ENCODE data around the gene SMOC2. TPM values are rescaled to one million over a fixed set of nuclear protein-coding genes. Genes with fewer than 3 reads are reported as not detected.

The SMOC2 gene
- polyA plus RNA-seq, 1 donor (not counting 4 experiments of a cell fraction or from before 2014, with no cell fraction given), result 1.1 TPM

DNA sequence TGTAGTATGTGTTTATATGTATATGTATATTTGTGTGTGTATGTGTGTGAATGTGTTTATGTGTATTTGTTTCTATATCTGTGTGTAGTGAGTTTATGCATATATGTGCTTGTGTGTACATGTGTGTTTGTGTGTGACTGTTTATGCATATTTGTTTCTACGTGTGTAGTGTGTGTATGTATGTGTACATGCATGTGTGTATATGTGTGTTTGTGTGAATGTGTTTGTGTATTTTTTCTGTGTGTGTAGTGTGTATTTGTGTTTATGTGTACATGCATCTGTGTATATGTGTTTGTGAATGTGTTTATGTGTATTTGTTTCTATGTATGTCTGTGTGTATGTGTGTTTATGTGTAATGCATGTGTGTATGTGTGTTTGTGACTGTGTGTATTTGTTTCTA is 12.1 kb upstream of the SMOC2 start:
- no peak overlapping the region for H3K4me3 ChIP-seq (ENCODE audit: control insufficient read depth in 2 of 3, extremely low read depth in 1 of 3, insufficient read depth in 2 of 3, low read depth in 1 of 3, low read length in 3 of 3)

GRCh38 chr6:168432196-168432595 is 8.8 kb upstream of the SMOC2 start:
- no peaks in the 10 kb centered on the region for H3K9me3 ChIP-seq (ENCODE audit: control insufficient read depth, low read depth, low read length)
- no peak for TF ChIP-seq EZH2 (IDR thresholded peaks at IDR 0.05; ENCODE audit: low read length)
- no peak for TF ChIP-seq CTCF (optimal IDR thresholded peaks at IDR 0.05 in 1 of 3, IDR thresholded peaks at IDR 0.05 in 1 of 3, conservative IDR thresholded peaks at IDR 0.05 in 1 of 3; ENCODE audit: extremely low read depth in 1 of 3, insufficient read depth in 2 of 3, low read length in 3 of 3)
- H3K9me1 ChIP-seq (ENCODE audit: control insufficient read depth, extremely low read depth, insufficient read depth, low read length), result no peaks in the 10 kb centered on the region
- H3K4me2 ChIP-seq (ENCODE audit: control insufficient read depth, extremely low read depth, insufficient read depth, low read depth, low read length), result no peak overlapping the region
- no peak overlapping the region for H3K9ac ChIP-seq (ENCODE audit: control insufficient read depth, extremely low read depth, insufficient read depth, low read length)
- no peaks in the 10 kb centered on the region for H3K79me2 ChIP-seq (ENCODE audit: control insufficient read depth, insufficient read depth, low read length)
- no peaks in the 10 kb centered on the region for H3K36me3 ChIP-seq (ENCODE audit: control insufficient read depth in 2 of 2, extremely low read depth in 1 of 2, insufficient read depth in 2 of 2, low read length in 2 of 2)
- H3K4me1 ChIP-seq (ENCODE audit: control insufficient read depth, extremely low read depth, insufficient read depth, low read length), result peaks cover 13% of the 10 kb centered on the region
- no peak for FAIRE-seq
- DNase-seq (ENCODE audit: low read depth, low spot score), result no peak
- H2AFZ ChIP-seq (ENCODE audit: control insufficient read depth, low read length), result no peak overlapping the region
- no peak overlapping the region for H3K4me3 ChIP-seq (ENCODE audit: control insufficient read depth in 2 of 3, extremely low read depth in 1 of 3, insufficient read depth in 2 of 3, low read depth in 1 of 3, low read length in 3 of 3)
- H4K20me1 ChIP-seq (ENCODE audit: control insufficient read depth, extremely low read depth, insufficient read depth, low read length), result no peaks in the 10 kb centered on the region
- peaks cover 9% of the 10 kb centered on the region for H3K27me3 ChIP-seq (ENCODE audit: control insufficient read depth, extremely low read depth, insufficient read depth, low read length)
- dilution Hi-C loops (cut with MboI; ENCODE audit: extremely low pct_ligation_motif_present, low sequenced_read_pairs), result no loop called here
- no peak overlapping the region for H3K27ac ChIP-seq (ENCODE audit: control insufficient read depth, insufficient read depth, low read length)

More for the DNA sequence above, 12.1 kb upstream of the SMOC2 start:
- Histone ChIP-seq H3K9ac (ENCODE audit: control insufficient read depth, extremely low read depth, insufficient read depth, low read length) (no peak overlapping the region), H3K27ac (ENCODE audit: control insufficient read depth, insufficient read depth, low read length) (no peak overlapping the region), H3K9me3 (ENCODE audit: control insufficient read depth, low read depth, low read length) (no peaks in the 10 kb centered on the region), H3K4me1 (ENCODE audit: control insufficient read depth, extremely low read depth, insufficient read depth, low read length) (peaks cover 12% of the 10 kb centered on the region), H3K79me2 (ENCODE audit: control insufficient read depth, insufficient read depth, low read length) (no peaks in the 10 kb centered on the region), H4K20me1 (ENCODE audit: control insufficient read depth, extremely low read depth, insufficient read depth, low read length) (no peaks in the 10 kb centered on the region), H3K4me2 (ENCODE audit: control insufficient read depth, extremely low read depth, insufficient read depth, low read depth, low read length) (no peak overlapping the region), H2AFZ (ENCODE audit: control insufficient read depth, low read length) (no peak overlapping the region), H3K27me3 (ENCODE audit: control insufficient read depth, extremely low read depth, insufficient read depth, low read length) (peaks cover 1% of the 10 kb centered on the region), H3K9me1 (ENCODE audit: control insufficient read depth, extremely low read depth, insufficient read depth, low read length) (no peaks in the 10 kb centered on the region), H3K36me3 (ENCODE audit: control insufficient read depth in 2 of 2, extremely low read depth in 1 of 2, insufficient read depth in 2 of 2, low read length in 2 of 2) (no peaks in the 10 kb centered on the region)
- DNase-seq (ENCODE audit: low read depth, low spot score), result no peak
- TF ChIP-seq CTCF (optimal IDR thresholded peaks at IDR 0.05 in 1 of 3, IDR thresholded peaks at IDR 0.05 in 1 of 3, conservative IDR thresholded peaks at IDR 0.05 in 1 of 3; ENCODE audit: extremely low read depth in 1 of 3, insufficient read depth in 2 of 3, low read length in 3 of 3) (no peak), EZH2 (IDR thresholded peaks at IDR 0.05; ENCODE audit: low read length) (no peak)
- dilution Hi-C loops (cut with MboI; ENCODE audit: extremely low pct_ligation_motif_present, low sequenced_read_pairs), result no loop called here
- no peak for FAIRE-seq
